Effector memory CD4-positive, alpha-beta T cell (primary cell): ENCODE results near the gene SF3B6.

Source experiments
- DNase-seq, 3 donors: peaks; one replicate each; pipeline ENCODE4 v3.0.0-alpha.2; 2020
- H3K27ac ChIP-seq: 2 replicates; pipeline ENCODE4 v1.7.0; 2013; ENCODE audit warnings: mild to moderate bottlenecking, low read length, moderate library complexity; ENCODE audit not compliant: insufficient read depth, poor library complexity, severe bottlenecking
- H3K27me3 ChIP-seq: replicated peaks from 2 replicates; pipeline ENCODE4 v1.7.0; 2013; ENCODE audit warnings: mild to moderate bottlenecking, low read length; ENCODE audit not compliant: insufficient read depth, control insufficient read depth, poor library complexity, severe bottlenecking
- H3K36me3 ChIP-seq: 2 replicates; pipeline ENCODE4 v1.7.0; 2013; ENCODE audit warnings: mild to moderate bottlenecking, low read length, moderate library complexity; ENCODE audit not compliant: control insufficient read depth, insufficient read depth
- H3K4me1 ChIP-seq: 2 replicates; pipeline ENCODE4 v1.7.0; 2013; ENCODE audit warnings: low read length, mild to moderate bottlenecking; ENCODE audit not compliant: control insufficient read depth, insufficient read depth, poor library complexity, severe bottlenecking
- H3K4me3 ChIP-seq: 2 replicates; pipeline ENCODE4 v1.7.0; 2013; ENCODE audit warnings: low read length, low read depth, mild to moderate bottlenecking; ENCODE audit not compliant: insufficient read depth, poor library complexity, severe bottlenecking
- H3K9me3 ChIP-seq: 2 replicates; pipeline ENCODE4 v1.7.0; 2013; ENCODE audit warnings: mild to moderate bottlenecking, low read length, moderate library complexity; ENCODE audit not compliant: control insufficient read depth

The SF3B6 gene

DNA sequence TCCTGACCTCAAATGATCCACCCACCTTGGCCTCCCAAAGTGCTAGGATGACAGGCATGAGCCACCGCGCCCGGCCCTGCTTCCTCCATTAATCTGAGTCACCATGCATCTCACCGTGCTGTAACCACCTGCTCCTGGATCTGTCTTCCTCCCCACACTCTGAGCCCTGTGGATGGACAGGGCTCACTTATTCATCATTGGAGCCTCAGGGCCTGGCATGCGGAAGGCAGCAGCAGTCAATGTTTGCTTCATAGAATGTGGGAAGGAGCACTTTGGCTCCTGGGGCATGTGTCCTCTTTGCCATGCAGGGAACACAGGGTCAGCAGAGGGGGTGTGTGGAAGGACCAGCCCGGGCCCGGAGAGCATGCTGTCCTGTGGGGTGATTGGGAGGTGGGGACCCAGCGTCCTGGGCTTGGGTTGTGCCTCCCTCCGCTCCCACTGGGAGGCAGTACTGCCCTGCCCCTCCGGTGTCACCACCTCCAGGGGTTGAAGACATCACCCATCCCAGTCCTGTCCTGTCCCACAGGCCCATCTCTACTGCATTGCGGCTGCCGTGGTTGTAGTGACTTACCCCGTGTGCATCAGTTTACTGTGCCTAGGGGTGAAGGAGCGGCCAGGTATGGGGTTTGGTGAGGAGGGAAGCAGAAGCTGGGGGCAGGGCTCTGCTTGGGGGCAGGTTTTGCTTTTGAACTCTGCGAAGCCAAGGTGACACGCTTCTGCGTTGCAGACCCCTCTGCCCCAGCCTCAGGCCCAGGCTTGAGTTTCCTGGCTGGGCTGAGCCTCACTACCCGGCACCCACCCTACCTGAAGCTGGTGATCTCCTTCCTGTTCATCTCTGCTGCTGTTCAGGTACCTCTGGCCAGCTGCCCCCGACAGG is 54.8 kb downstream of the SF3B6 start:
- DNase-seq: no peak
- H3K27ac ChIP-seq: no peak overlapping the region
- H3K9me3 ChIP-seq: no peaks in the 10 kb centered on the region
- no peak overlapping the region for H3K4me3 ChIP-seq
- no peaks in the 10 kb centered on the region for H3K4me1 ChIP-seq
- no peaks in the 10 kb centered on the region for H3K27me3 ChIP-seq
- peaks cover 14% of the 10 kb centered on the region for H3K36me3 ChIP-seq

DNA sequence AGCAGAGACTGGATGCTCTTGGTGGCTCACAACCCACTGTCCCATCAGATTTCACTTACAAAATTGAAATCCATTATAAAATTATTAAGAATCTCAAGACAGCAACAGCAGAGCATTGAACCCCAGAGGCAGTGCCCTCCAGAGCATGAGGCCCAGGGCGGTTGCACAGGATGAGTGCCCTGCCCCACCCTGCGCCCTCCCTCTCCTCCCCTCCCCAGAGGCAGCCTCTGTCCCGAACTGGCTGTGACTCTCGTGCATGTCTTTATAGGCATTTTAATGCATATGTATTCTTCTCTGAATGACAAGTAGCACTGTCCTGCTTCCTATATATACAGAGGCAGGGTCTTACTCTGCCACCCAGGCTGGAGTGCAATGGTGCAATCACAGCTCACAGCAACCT is 55.9 kb downstream of the SF3B6 start:
- Histone ChIP-seq H3K36me3 (peaks cover 12% of the 10 kb centered on the region), H3K9me3 (no peaks in the 10 kb centered on the region), H3K27ac (no peak overlapping the region), H3K4me1 (no peaks in the 10 kb centered on the region), H3K4me3 (no peak overlapping the region), H3K27me3 (no peaks in the 10 kb centered on the region)
- no peak for DNase-seq

DNA sequence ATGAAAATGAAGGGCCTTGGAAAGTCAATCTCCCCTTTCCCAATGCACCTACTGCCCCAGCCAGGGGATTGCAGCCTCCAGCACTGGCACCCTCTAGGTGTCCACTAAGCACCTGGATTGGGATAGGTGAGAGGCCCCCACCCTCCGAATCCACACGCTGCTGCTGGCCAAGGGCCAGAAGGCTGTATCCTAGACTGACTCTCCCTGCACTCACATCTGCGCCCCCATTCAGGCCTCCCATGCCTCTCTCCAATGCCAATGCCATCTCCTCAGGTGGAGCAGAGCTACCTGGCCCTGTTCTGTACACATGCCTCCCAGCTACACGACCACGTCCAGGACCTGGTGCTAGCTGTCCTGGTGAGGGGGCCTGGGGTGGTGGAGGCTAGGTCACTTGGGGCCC is 56.4 kb downstream of the SF3B6 start:
- Histone ChIP-seq H3K27ac (no peak overlapping the region), H3K36me3 (peaks cover 12% of the 10 kb centered on the region), H3K4me1 (no peaks in the 10 kb centered on the region), H3K4me3 (no peak overlapping the region), H3K27me3 (no peaks in the 10 kb centered on the region), H3K9me3 (no peaks in the 10 kb centered on the region)
- DNase-seq: no peak

DNA sequence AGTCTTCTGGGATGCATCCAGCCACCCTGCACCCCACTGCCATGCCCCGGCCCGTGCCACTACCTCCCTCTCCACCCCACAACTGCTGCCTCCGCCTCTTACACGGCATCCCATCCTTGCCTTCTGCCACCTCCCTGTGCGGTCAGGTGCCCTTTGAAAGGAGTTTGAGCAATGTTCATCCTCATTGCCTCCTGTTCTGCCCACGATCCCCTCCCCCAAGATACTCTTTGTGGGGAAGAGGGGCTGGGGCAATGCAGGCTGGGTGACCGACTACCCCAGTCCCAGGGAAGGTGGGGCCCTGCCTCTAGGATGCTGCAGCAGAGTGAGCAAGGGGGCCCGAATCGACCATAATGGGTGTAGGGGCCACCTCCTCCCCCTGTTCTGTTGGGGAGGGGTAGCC is 57.9 kb downstream of the SF3B6 start:
- Histone ChIP-seq H3K27ac (no peak overlapping the region), H3K27me3 (no peaks in the 10 kb centered on the region), H3K36me3 (peaks cover 3% of the 10 kb centered on the region), H3K9me3 (no peaks in the 10 kb centered on the region), H3K4me3 (no peak overlapping the region), H3K4me1 (no peaks in the 10 kb centered on the region)
- DNase-seq: no peak

DNA sequence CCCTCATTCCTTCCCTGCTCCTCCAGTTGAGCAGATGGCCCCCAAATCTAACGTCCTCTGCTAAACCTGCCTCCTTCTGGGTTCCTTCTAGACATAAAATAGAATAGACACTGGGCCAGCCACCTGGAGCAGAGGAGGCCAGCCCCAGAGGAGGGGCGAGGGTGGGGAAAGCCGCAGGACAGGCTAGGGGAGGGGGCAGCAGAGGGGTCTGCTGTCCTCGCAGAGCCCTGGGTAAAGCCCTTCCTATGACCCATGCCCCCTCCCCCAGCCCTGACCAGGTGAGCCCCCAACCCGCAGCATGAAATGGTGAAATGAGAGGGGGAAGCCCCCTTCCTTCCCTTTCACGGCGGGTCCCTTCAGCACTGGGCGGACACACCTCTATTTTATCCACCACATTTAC is 58.4 kb downstream of the SF3B6 start:
- Histone ChIP-seq H3K27ac (no peak overlapping the region), H3K9me3 (no peaks in the 10 kb centered on the region), H3K4me3 (no peak overlapping the region), H3K4me1 (no peaks in the 10 kb centered on the region), H3K36me3 (no peaks in the 10 kb centered on the region), H3K27me3 (no peaks in the 10 kb centered on the region)
- DNase-seq: no peak
